ENCODE data around the gene MTRFR. TPM values are rescaled to one million over a fixed set of nuclear protein-coding genes. Genes with fewer than 3 reads are reported as not detected.

Gene MTRFR
- polyA plus RNA-seq, 1 donor (not counting 4 experiments of a cell fraction or from before 2014, with no cell fraction given) = 8.5 TPM

DNA sequence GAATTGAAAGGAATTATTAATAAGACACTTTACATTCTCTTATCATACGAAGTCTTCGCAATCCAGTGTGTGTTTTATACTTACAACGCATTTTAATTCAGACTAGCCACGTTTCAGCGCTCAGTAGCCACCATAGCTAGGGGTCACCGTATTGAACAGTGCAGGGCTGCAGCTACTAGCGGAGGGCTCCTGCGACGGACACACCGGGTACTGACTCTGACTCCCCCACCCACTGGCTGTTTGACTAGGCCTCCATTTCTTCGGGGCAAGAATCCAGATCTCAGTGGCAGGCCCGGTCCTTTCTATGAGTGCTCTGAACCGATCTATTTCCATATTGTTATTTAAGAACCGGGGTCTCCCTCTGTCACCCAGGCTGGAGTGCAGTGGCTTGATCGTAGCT, 39.9 kb downstream of the MTRFR start:
- Histone ChIP-seq H3K4me2 (ENCODE audit: control insufficient read depth, extremely low read depth, insufficient read depth, low read depth, low read length) (no peak overlapping the region), H3K4me1 (ENCODE audit: control insufficient read depth, extremely low read depth, insufficient read depth, low read length) (peaks cover 11% of the 10 kb centered on the region), H3K9me1 (ENCODE audit: control insufficient read depth, extremely low read depth, insufficient read depth, low read length) (no peaks in the 10 kb centered on the region), H3K79me2 (ENCODE audit: control insufficient read depth, insufficient read depth, low read length) (peaks cover 26% of the 10 kb centered on the region), H3K4me3 (ENCODE audit: control insufficient read depth in 2 of 3, extremely low read depth in 1 of 3, insufficient read depth in 2 of 3, low read depth in 1 of 3, low read length in 3 of 3) (no peak overlapping the region), H3K36me3 (ENCODE audit: control insufficient read depth in 2 of 2, extremely low read depth in 1 of 2, insufficient read depth in 2 of 2, low read length in 2 of 2) (peaks cover 0 to 5% of the 10 kb centered on the region in 2 experiments), H4K20me1 (ENCODE audit: control insufficient read depth, extremely low read depth, insufficient read depth, low read length) (peaks cover 3% of the 10 kb centered on the region), H3K9ac (ENCODE audit: control insufficient read depth, extremely low read depth, insufficient read depth, low read length) (no peak overlapping the region), H2AFZ (ENCODE audit: control insufficient read depth, low read length) (no peak overlapping the region), H3K9me3 (ENCODE audit: control insufficient read depth, low read depth, low read length) (no peaks in the 10 kb centered on the region), H3K27ac (ENCODE audit: control insufficient read depth, insufficient read depth, low read length) (no peak overlapping the region), H3K27me3 (ENCODE audit: control insufficient read depth, extremely low read depth, insufficient read depth, low read length) (no peaks in the 10 kb centered on the region)
- TF ChIP-seq, protein P1, sequence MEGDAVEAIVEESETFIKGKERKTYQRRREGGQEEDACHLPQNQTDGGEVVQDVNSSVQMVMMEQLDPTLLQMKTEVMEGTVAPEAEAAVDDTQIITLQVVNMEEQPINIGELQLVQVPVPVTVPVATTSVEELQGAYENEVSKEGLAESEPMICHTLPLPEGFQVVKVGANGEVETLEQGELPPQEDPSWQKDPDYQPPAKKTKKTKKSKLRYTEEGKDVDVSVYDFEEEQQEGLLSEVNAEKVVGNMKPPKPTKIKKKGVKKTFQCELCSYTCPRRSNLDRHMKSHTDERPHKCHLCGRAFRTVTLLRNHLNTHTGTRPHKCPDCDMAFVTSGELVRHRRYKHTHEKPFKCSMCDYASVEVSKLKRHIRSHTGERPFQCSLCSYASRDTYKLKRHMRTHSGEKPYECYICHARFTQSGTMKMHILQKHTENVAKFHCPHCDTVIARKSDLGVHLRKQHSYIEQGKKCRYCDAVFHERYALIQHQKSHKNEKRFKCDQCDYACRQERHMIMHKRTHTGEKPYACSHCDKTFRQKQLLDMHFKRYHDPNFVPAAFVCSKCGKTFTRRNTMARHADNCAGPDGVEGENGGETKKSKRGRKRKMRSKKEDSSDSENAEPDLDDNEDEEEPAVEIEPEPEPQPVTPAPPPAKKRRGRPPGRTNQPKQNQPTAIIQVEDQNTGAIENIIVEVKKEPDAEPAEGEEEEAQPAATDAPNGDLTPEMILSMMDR (optimal IDR thresholded peaks at IDR 0.05 in 1 of 3, IDR thresholded peaks at IDR 0.05 in 1 of 3, conservative IDR thresholded peaks at IDR 0.05 in 1 of 3; ENCODE audit: extremely low read depth in 1 of 3, insufficient read depth in 2 of 3, low read length in 3 of 3) = no peak
- TF ChIP-seq EZH2 (IDR thresholded peaks at IDR 0.05; ENCODE audit: low read length) = no peak
- dilution Hi-C loops (cut with MboI; ENCODE audit: extremely low pct_ligation_motif_present, low sequenced_read_pairs) = no loop called here
- no peak for DNase-seq (ENCODE audit: low read depth, low spot score)
- no peak for FAIRE-seq

DNA sequence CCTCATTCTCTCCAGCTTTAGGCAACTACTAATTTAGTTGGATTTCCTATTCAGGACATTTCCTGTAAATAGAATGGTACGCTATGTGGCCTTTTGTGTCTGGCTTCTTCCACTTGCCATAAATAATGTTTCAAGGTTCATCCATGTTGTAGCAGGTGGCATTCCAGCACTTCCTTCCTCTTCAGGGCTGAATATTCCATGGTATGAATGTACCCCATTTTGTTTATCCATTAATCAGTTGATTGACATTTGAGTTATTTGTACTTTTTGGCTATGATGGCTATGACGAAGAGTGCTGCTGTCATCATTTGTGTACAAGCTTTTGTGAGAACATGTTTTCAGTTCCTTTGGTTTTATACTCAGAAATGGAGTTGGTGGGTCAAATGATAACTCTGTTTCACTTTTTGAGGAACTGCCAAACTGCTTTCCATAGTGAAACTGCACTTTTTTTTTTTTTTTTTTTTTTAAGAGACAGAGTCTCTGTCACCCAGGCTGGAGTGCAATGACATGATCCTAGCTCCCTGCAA, 44.9 kb downstream of the MTRFR start:
- Histone ChIP-seq H3K27me3 (ENCODE audit: control insufficient read depth, extremely low read depth, insufficient read depth, low read length) (no peaks in the 10 kb centered on the region), H3K36me3 (ENCODE audit: control insufficient read depth in 2 of 2, extremely low read depth in 1 of 2, insufficient read depth in 2 of 2, low read length in 2 of 2) (no peaks in the 10 kb centered on the region), H3K27ac (ENCODE audit: control insufficient read depth, insufficient read depth, low read length) (no peak overlapping the region), H3K4me1 (ENCODE audit: control insufficient read depth, extremely low read depth, insufficient read depth, low read length) (no peaks in the 10 kb centered on the region), H2AFZ (ENCODE audit: control insufficient read depth, low read length) (no peak overlapping the region), H3K79me2 (ENCODE audit: control insufficient read depth, insufficient read depth, low read length) (no peaks in the 10 kb centered on the region), H3K4me3 (ENCODE audit: control insufficient read depth in 2 of 3, extremely low read depth in 1 of 3, insufficient read depth in 2 of 3, low read depth in 1 of 3, low read length in 3 of 3) (no peak overlapping the region), H3K9me3 (ENCODE audit: control insufficient read depth, low read depth, low read length) (no peaks in the 10 kb centered on the region), H3K9me1 (ENCODE audit: control insufficient read depth, extremely low read depth, insufficient read depth, low read length) (no peaks in the 10 kb centered on the region), H4K20me1 (ENCODE audit: control insufficient read depth, extremely low read depth, insufficient read depth, low read length) (no peaks in the 10 kb centered on the region), H3K4me2 (ENCODE audit: control insufficient read depth, extremely low read depth, insufficient read depth, low read depth, low read length) (no peak overlapping the region), H3K9ac (ENCODE audit: control insufficient read depth, extremely low read depth, insufficient read depth, low read length) (no peak overlapping the region)
- no peak for TF ChIP-seq EZH2 (IDR thresholded peaks at IDR 0.05; ENCODE audit: low read length)
- TF ChIP-seq, protein P1 (optimal IDR thresholded peaks at IDR 0.05 in 1 of 3, IDR thresholded peaks at IDR 0.05 in 1 of 3, conservative IDR thresholded peaks at IDR 0.05 in 1 of 3; ENCODE audit: extremely low read depth in 1 of 3, insufficient read depth in 2 of 3, low read length in 3 of 3) = no peak
- dilution Hi-C loops (cut with MboI; ENCODE audit: extremely low pct_ligation_motif_present, low sequenced_read_pairs) = no loop called here
- FAIRE-seq = no peak
- no peak for DNase-seq (ENCODE audit: low read depth, low spot score)

Data from keratinocyte (primary cell).